ENCODE results near the gene TBX4. TPM values are rescaled to one million over a fixed set of nuclear protein-coding genes. Genes with fewer than 3 reads are reported as not detected.

Gene TBX4
- total and polyA plus RNA-seq, 4 donors, result not detected

- Histone ChIP-seq H3K4me1 (ENCODE audit: control insufficient read depth in 4 of 4, insufficient read depth in 4 of 4, low read length in 3 of 4) (no peaks in the 10 kb centered on the region), H3K36me3 (ENCODE audit: control insufficient read depth in 4 of 4, insufficient read depth in 3 of 4, low read depth in 1 of 4, low read length in 3 of 4) (no peaks in the 10 kb centered on the region), H3K9ac (ENCODE audit: low read depth in 1 of 2, low read length in 2 of 2) (no peak overlapping the region), H3K4me3 (ENCODE audit: low read depth in 1 of 3, low read length in 3 of 3) (no peak overlapping the region), H3K27me3 (ENCODE audit: control insufficient read depth in 4 of 4, insufficient read depth in 4 of 4, low read length in 3 of 4) (peaks cover 0 to 10% (median 0%) of the 10 kb centered on the region in 4 donors), H3K27ac (ENCODE audit: low read depth in 1 of 2, low read length in 2 of 2) (no peak overlapping the region), H3K9me3 (ENCODE audit: control insufficient read depth in 4 of 4, low read length in 3 of 4) (no peaks in the 10 kb centered on the region)
- DNase-seq (ENCODE audit: low spot score), result no peak
- TF ChIP-seq ATF3 (IDR thresholded peaks at IDR 0.05) (no peak), RXRA (IDR thresholded peaks at IDR 0.05) (no peak), YY1 (IDR thresholded peaks at IDR 0.05) (no peak), REST (IDR thresholded peaks at IDR 0.05) (no peak), GABPA (IDR thresholded peaks at IDR 0.05 in 1 of 2, conservative IDR thresholded peaks at IDR 0.05 in 1 of 2) (no peak), FOXA2 (IDR thresholded peaks at IDR 0.05) (no peak)
- 96% methylated on average over 9 of the region's 9 CpGs for WGBS
Observed at GRCh38 chr17:61478026-61478789, 26.0 kb downstream of the TBX4 start.

DNA sequence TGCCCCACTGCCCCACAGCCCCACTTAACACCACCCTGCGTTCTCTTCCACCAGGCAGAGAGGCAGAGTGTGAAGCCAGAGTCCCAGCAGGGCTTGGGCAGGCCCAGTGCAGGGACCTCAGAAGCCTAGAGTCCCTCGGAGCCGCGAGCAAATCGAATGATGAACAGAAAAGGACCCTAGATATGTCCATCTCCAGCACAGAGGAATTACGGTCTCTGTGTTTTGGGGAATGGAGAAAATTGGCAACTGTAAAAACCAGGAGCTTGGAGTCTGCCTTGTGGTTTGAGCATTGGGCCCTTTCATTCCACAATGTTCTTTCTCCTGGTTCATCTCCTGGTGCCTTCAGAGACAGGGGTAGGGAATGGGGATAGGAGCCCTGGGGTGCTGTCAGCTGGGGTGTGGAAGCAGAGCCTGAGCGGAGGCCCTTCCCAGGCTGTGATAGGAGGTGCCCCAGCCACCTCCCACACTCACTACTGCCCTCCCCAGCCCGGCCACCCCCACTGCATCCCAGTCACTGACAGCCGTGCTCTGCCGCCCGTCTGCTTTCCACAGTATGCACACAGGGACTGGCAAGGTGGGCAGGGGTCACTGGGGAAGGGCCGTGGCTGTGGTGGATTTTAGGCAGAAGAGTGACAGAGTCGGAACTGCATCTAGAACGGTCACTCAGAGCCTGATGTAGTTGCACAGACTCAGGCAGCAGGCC, 26.7 kb downstream of the TBX4 start:
- Histone ChIP-seq H3K9me3 (ENCODE audit: control insufficient read depth in 4 of 4, low read length in 3 of 4) (no peaks in the 10 kb centered on the region), H3K27me3 (ENCODE audit: control insufficient read depth in 4 of 4, insufficient read depth in 4 of 4, low read length in 3 of 4) (peaks cover 0 to 10% (median 0%) of the 10 kb centered on the region in 4 donors), H3K27ac (ENCODE audit: low read depth in 1 of 2, low read length in 2 of 2) (no peak overlapping the region), H3K4me3 (ENCODE audit: low read depth in 1 of 3, low read length in 3 of 3) (no peak overlapping the region), H3K4me1 (ENCODE audit: control insufficient read depth in 4 of 4, insufficient read depth in 4 of 4, low read length in 3 of 4) (no peaks in the 10 kb centered on the region), H3K36me3 (ENCODE audit: control insufficient read depth in 4 of 4, insufficient read depth in 3 of 4, low read depth in 1 of 4, low read length in 3 of 4) (no peaks in the 10 kb centered on the region), H3K9ac (ENCODE audit: low read depth in 1 of 2, low read length in 2 of 2) (no peak overlapping the region)
- 89% methylated on average over 14 of the region's 14 CpGs for WGBS
- TF ChIP-seq GABPA (IDR thresholded peaks at IDR 0.05 in 1 of 2, conservative IDR thresholded peaks at IDR 0.05 in 1 of 2), result no peak
- no peak for TF ChIP-seq RXRA (IDR thresholded peaks at IDR 0.05)
- no peak for TF ChIP-seq ZBTB33 (IDR thresholded peaks at IDR 0.05)
- TF ChIP-seq NR2F2 (IDR thresholded peaks at IDR 0.05), result no peak
- TF ChIP-seq FOXA1 (IDR thresholded peaks at IDR 0.05), result no peak
- no peak for TF ChIP-seq JUND (IDR thresholded peaks at IDR 0.05)
- no peak for TF ChIP-seq EGR1 (IDR thresholded peaks at IDR 0.05; ENCODE audit: low read depth in 2 of 2)
- TF ChIP-seq MAX (IDR thresholded peaks at IDR 0.05), result no peak
- no peak for TF ChIP-seq RAD21 (IDR thresholded peaks at IDR 0.05)
- no peak for TF ChIP-seq FOXA2 (IDR thresholded peaks at IDR 0.05)
- no peak for TF ChIP-seq HNF4A (conservative IDR thresholded peaks at IDR 0.05)
- TF ChIP-seq HNF4G (IDR thresholded peaks at IDR 0.05), result no peak
- no peak for TF ChIP-seq ATF3 (IDR thresholded peaks at IDR 0.05)
- no peak for TF ChIP-seq REST (IDR thresholded peaks at IDR 0.05)
- TF ChIP-seq CTCF (IDR thresholded peaks at IDR 0.05; ENCODE audit: low read depth, low read length, missing input control), result no peak
- TF ChIP-seq YY1 (IDR thresholded peaks at IDR 0.05), result no peak
- no peak for DNase-seq (ENCODE audit: low spot score)

Data from liver (tissue), 9 donors.